WTC11 (cell line): ENCODE results near the gene RNU1-3. TPM values are rescaled to one million over a fixed set of nuclear protein-coding genes. Genes with fewer than 3 reads are reported as not detected.
"Not testable (repeated sequence)": the region's sequence is repeated elsewhere in the genome, so short reads cannot be mapped to it uniquely, and the experiment has no call there.

Experiments
- ATAC-seq: fragments of 200-7000 bp; cut with Tn5 transposase; 2 replicates; pipeline ENCODE4 v1.10.0; 2021; ENCODE audit warnings: mild to moderate bottlenecking, moderate library complexity
- CTCF ChIA-PET: fragments of 300-600 bp; sonication (Branson Sonifier 250); formaldehyde crosslinking; loops from one replicate; lab custom pipeline; 2021; ENCODE audit warnings: antibody characterized with exemption; lab: Charles Lee
- POLR2A ChIA-PET: fragments of 350-600 bp; sonication (Branson Sonifier 250); formaldehyde crosslinking; loops from one replicate; lab custom pipeline; 2021; ENCODE audit warnings: antibody characterized with exemption; lab: Charles Lee
- DNase-seq: peaks from one replicate; pipeline ENCODE4 v3.0.0; 2021; ENCODE audit warnings: low spot score
- H3K27ac Mint-ChIP-seq: 2 replicates; pipeline ENCODE4 v1.8.0; 2021; ENCODE audit warnings: mixed read lengths
- H3K27me3 Mint-ChIP-seq: 2 replicates; pipeline ENCODE4 v1.8.0; 2021; ENCODE audit warnings: low read depth, mild to moderate bottlenecking, moderate library complexity, mixed read lengths
- H3K36me3 Mint-ChIP-seq: 2 replicates; pipeline ENCODE4 v1.8.0; 2021; ENCODE audit warnings: mixed read lengths
- H3K4me1 Mint-ChIP-seq: 2 replicates; pipeline ENCODE4 v1.8.0; 2022; ENCODE audit warnings: mixed read lengths
- H3K4me3 Mint-ChIP-seq: 2 replicates; pipeline ENCODE4 v1.8.0; 2021; ENCODE audit warnings: mild to moderate bottlenecking, moderate library complexity, mixed read lengths
- H3K9me3 Mint-ChIP-seq: 2 replicates; pipeline ENCODE4 v1.8.0; 2021; ENCODE audit warnings: mixed read lengths
- ARID4B ChIP-seq: sonication (generic); formaldehyde crosslinking; IDR thresholded peaks from 2 replicates; pipeline ENCODE4 v1.8.0; 2023; ENCODE audit warnings: missing genetic modification reagents, mild to moderate bottlenecking, borderline replicate concordance
- CREM ChIP-seq: sonication (generic); formaldehyde crosslinking; IDR thresholded peaks from 2 replicates; pipeline ENCODE4 v1.8.1; 2022; ENCODE audit warnings: mild to moderate bottlenecking, missing genetic modification reagents, moderate library complexity
- E2F1 ChIP-seq: sonication (generic); formaldehyde crosslinking; IDR thresholded peaks from 2 replicates; pipeline ENCODE4 v1.8.0; 2022; ENCODE audit warnings: mild to moderate bottlenecking, missing genetic modification reagents
- ESRRA ChIP-seq: sonication (generic); formaldehyde crosslinking; IDR thresholded peaks from 2 replicates; pipeline ENCODE4 v1.8.1; 2022; ENCODE audit warnings: mild to moderate bottlenecking, missing genetic modification reagents, borderline replicate concordance
- ETV6 ChIP-seq: sonication (generic); formaldehyde crosslinking; IDR thresholded peaks from 2 replicates; pipeline ENCODE4 v1.8.1; 2022; ENCODE audit warnings: mild to moderate bottlenecking, missing genetic modification reagents
- FOXK1 ChIP-seq: sonication (generic); formaldehyde crosslinking; IDR thresholded peaks from 2 replicates; pipeline ENCODE4 v1.8.0; 2022; ENCODE audit warnings: mild to moderate bottlenecking, moderate library complexity, missing genetic modification reagents
- FOXP1 ChIP-seq: sonication (generic); formaldehyde crosslinking; IDR thresholded peaks from 2 replicates; pipeline ENCODE4 v1.8.0; 2022; ENCODE audit warnings: missing genetic modification reagents, mild to moderate bottlenecking, moderate library complexity, borderline replicate concordance
- FOXP4 ChIP-seq: sonication (generic); formaldehyde crosslinking; IDR thresholded peaks from 2 replicates; pipeline ENCODE4 v1.8.0; 2022; ENCODE audit warnings: mild to moderate bottlenecking, missing genetic modification reagents
- GABPB1 ChIP-seq: sonication (generic); formaldehyde crosslinking; IDR thresholded peaks from 2 replicates; pipeline ENCODE4 v1.8.1; 2023; ENCODE audit warnings: mild to moderate bottlenecking, missing genetic modification reagents
- HMGXB4 ChIP-seq: sonication (generic); formaldehyde crosslinking; IDR thresholded peaks from 2 replicates; pipeline ENCODE4 v1.8.1; 2023; ENCODE audit warnings: mild to moderate bottlenecking, moderate library complexity, missing genetic modification reagents
- MAX ChIP-seq: sonication (generic); formaldehyde crosslinking; IDR thresholded peaks from 2 replicates; pipeline ENCODE4 v1.8.0; 2022; ENCODE audit warnings: mild to moderate bottlenecking, missing genetic modification reagents
- MYBL2 ChIP-seq: sonication (generic); formaldehyde crosslinking; IDR thresholded peaks from 2 replicates; pipeline ENCODE4 v1.8.1; 2023; ENCODE audit warnings: mild to moderate bottlenecking, moderate library complexity, missing genetic modification reagents
- SP1 ChIP-seq: sonication (generic); formaldehyde crosslinking; conservative IDR thresholded peaks from 2 replicates; pipeline ENCODE4 v1.8.1; 2022; ENCODE audit warnings: missing genetic modification reagents
- TCF7 ChIP-seq: sonication (generic); formaldehyde crosslinking; IDR thresholded peaks from 2 replicates; pipeline ENCODE4 v1.8.0; 2022; ENCODE audit warnings: mild to moderate bottlenecking, low read depth, missing genetic modification reagents, moderate library complexity
- USF1 ChIP-seq: sonication (generic); formaldehyde crosslinking; IDR thresholded peaks from 2 replicates; pipeline ENCODE4 v1.8.0; 2022; ENCODE audit warnings: mild to moderate bottlenecking, missing genetic modification reagents
- ZNF121 ChIP-seq: sonication (generic); formaldehyde crosslinking; IDR thresholded peaks from 2 replicates; pipeline ENCODE4 v1.8.0; 2023; ENCODE audit warnings: missing genetic modification reagents
- ZNF281 ChIP-seq: sonication (generic); formaldehyde crosslinking; IDR thresholded peaks from 2 replicates; pipeline ENCODE4 v1.8.0; 2023; ENCODE audit warnings: mild to moderate bottlenecking, missing genetic modification reagents
- total RNA-seq: library from RNA; stranded (reverse); gene quantifications from 3 replicates; pipeline ENCODE4 v1.2.3, GENCODE V29; 2021

RNU1-3 gene
- total RNA-seq, 1 experiment from 2014 or later, result 1,197 TPM

GRCh38 chr1:16645271-16646060 is 21.3 kb downstream of the RNU1-3 start:
- H3K9me3 Mint-ChIP-seq, ATAC-seq, H3K36me3 Mint-ChIP-seq, H3K4me3 Mint-ChIP-seq, POLR2A ChIA-PET, H3K4me1 Mint-ChIP-seq, H3K27ac Mint-ChIP-seq: not testable (repeated sequence)
- DNase-seq, result peak; percentile 30
- TF ChIP-seq GABPB1, result peak; percentile 81
- CTCF ChIA-PET, result interaction anchor here (0.5 to 2.3 kb wide), 4 partner anchors 25 to 413 kb away, joined by 3 to 14 read pairs (median 6); no protein-coding TSS in a partner anchor
- H3K27me3 Mint-ChIP-seq, result peaks cover 15% of the 10 kb centered on the region

GRCh38 chr1:16644482-16645270 is 22.1 kb downstream of the RNU1-3 start:
- not testable (repeated sequence) for H3K9me3 Mint-ChIP-seq, H3K4me1 Mint-ChIP-seq, H3K27ac Mint-ChIP-seq, H3K36me3 Mint-ChIP-seq, H3K4me3 Mint-ChIP-seq
- ATAC-seq (peak; percentile 52), DNase-seq (peak; percentile 99)
- CTCF ChIA-PET, result interaction anchor here (0.8 to 2.3 kb wide), 5 partner anchors 24 to 65 kb away, joined by 3 to 14 read pairs (median 5); no protein-coding TSS in a partner anchor
- peaks cover 15% of the 10 kb centered on the region for H3K27me3 Mint-ChIP-seq
- POLR2A ChIA-PET, result interaction anchor here (0.8 kb wide), 1 partner anchor 66 kb away, joined by 3 read pairs; no protein-coding TSS in a partner anchor
- TF ChIP-seq ARID4B (CRISPR knock-in tag), result peak; percentile 98
- peak; percentile 96 for TF ChIP-seq MAX (CRISPR knock-in tag)
- TF ChIP-seq ZNF281, result peak; percentile 80
- TF ChIP-seq E2F1 (CRISPR knock-in tag), result peak; percentile 81; the same call in 1 of the 2 replicates
- peak; percentile 90 for TF ChIP-seq FOXP4
- TF ChIP-seq FOXK1 (CRISPR knock-in tag), result peak; percentile 100
- peak; percentile 99 for TF ChIP-seq HMGXB4 (CRISPR knock-in tag)
- 0 out of 2 replicates have a peak, but pooled peaks have one; percentile 12 for TF ChIP-seq ZNF121 (CRISPR knock-in tag)
- peak; percentile 57 for TF ChIP-seq USF1 (CRISPR knock-in tag)
- TF ChIP-seq FOXP1 (CRISPR knock-in tag), result peak; percentile 97
- peak; percentile 93 for TF ChIP-seq ETV6
- peak; percentile 25 for TF ChIP-seq ESRRA (CRISPR knock-in tag)
- TF ChIP-seq SP1 (CRISPR knock-in tag), result peak; percentile 96
- peak; percentile 93; the same call in 1 of the 2 replicates for TF ChIP-seq MYBL2 (CRISPR knock-in tag)
- 0 out of 2 replicates have a peak, but pooled peaks have one; percentile 14 for TF ChIP-seq TCF7
- TF ChIP-seq CREM (CRISPR knock-in tag), result 0 out of 2 replicates have a peak, but pooled peaks have one; percentile 60
